HG03457 (cell line): ENCODE data around the gene CT45A5.
"Not testable (repeated sequence)": the region's sequence is repeated elsewhere in the genome, so short reads cannot be mapped to it uniquely, and the experiment has no call there.

ENCODE experiments used
- ATAC-seq: cut with Tn5 transposase; IDR thresholded peaks from one replicate; pipeline ENCODE4 v1.9.1; 2021; ENCODE audit warnings: moderate number of reproducible peaks; ENCODE audit not compliant: unreplicated experiment

The CT45A5 gene

GRCh38 chrX:135785403-135785802 lies at the start of gene CT45A5:
Gene CT45A5 (minus strand): TSS chrX:135785503. CDS start chrX:135781729, 3,774 bp downstream.
- ATAC-seq: not testable (repeated sequence)

GRCh38 chrX:135819912-135820311 lies 34.6 kb upstream of the CT45A5 start, which contains the start of gene CT45A2:
Gene CT45A2 (minus strand): TSS chrX:135820012. CDS start chrX:135816265, 3,747 bp downstream.
- ATAC-seq: not testable (repeated sequence)

GRCh38 chrX:135802687-135803086 lies 17.4 kb upstream of the CT45A5 start, which contains the start of gene CT45A6:
Gene CT45A6 (minus strand): TSS chrX:135802787. CDS start chrX:135798993, 3,794 bp downstream.
- not testable (repeated sequence) for ATAC-seq

- ATAC-seq: not testable (repeated sequence)
These were observed 17.2 kb downstream of the CT45A5 start, which contains the start of gene CT45A3 for GRCh38 chrX:135768091-135768490. Gene CT45A3 (minus strand): TSS chrX:135768191. CDS start chrX:135764444, 3,747 bp downstream.

- ATAC-seq: not testable (repeated sequence)
These were observed 40.6 kb downstream of the CT45A5 start for GRCh38 chrX:135744739-135745138.

GRCh38 chrX:135741192-135741715 lies 44.0 kb downstream of the CT45A5 start:
- no peak for ATAC-seq

GRCh38 chrX:135740681-135741149 lies 44.6 kb downstream of the CT45A5 start:
- no peak for ATAC-seq

GRCh38 chrX:135737366-135738071 lies 47.8 kb downstream of the CT45A5 start:
- ATAC-seq: no peak

- not testable (repeated sequence) for ATAC-seq
These were observed 50.6 kb downstream of the CT45A5 start for GRCh38 chrX:135734666-135735065.
